SU-DHL-6 (cell line): Measurements from ENCODE around the gene NXT1.

Experiments
- EZH2phosphoT487 ChIP-seq: fragments of 200-600 bp; sonication (generic), shearing (Covaris generic); conservative IDR thresholded peaks from 2 replicates; pipeline ENCODE4 v1.6.1; 2018; ENCODE audit warnings: mild to moderate bottlenecking, antibody characterized with exemption, low read length, moderate library complexity, mixed read lengths
- TF ChIP-seq, protein P1 (sequence below): fragments of 200-600 bp; sonication (generic); IDR thresholded peaks from one replicate; pipeline ENCODE4 v1.5.1; 2017; ENCODE audit warnings: antibody characterized with exemption, mild to moderate bottlenecking, low read length, moderate library complexity; ENCODE audit not compliant: insufficient read depth, poor library complexity, severe bottlenecking

DNA sequence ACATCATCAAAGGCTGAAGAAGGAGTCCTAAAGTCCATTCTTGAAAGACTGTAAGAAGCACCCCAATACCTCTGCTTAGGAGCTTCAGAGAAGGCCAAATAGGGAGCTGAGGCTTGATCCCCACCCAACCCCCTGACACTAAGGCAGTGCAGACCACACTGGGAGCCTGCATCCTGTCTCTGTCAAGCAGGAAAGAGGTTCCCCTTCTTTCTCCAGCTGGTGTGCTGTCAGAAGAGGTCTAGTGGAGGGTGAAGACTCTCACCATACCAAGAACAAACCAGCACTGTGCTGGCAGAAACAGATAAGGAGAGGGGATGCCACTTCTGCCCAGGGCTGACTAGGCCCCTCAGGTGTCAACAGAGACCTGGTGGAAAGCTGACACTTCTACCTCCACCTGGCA lies 31.3 kb downstream of the NXT1 start:
- TF ChIP-seq, protein P1, sequence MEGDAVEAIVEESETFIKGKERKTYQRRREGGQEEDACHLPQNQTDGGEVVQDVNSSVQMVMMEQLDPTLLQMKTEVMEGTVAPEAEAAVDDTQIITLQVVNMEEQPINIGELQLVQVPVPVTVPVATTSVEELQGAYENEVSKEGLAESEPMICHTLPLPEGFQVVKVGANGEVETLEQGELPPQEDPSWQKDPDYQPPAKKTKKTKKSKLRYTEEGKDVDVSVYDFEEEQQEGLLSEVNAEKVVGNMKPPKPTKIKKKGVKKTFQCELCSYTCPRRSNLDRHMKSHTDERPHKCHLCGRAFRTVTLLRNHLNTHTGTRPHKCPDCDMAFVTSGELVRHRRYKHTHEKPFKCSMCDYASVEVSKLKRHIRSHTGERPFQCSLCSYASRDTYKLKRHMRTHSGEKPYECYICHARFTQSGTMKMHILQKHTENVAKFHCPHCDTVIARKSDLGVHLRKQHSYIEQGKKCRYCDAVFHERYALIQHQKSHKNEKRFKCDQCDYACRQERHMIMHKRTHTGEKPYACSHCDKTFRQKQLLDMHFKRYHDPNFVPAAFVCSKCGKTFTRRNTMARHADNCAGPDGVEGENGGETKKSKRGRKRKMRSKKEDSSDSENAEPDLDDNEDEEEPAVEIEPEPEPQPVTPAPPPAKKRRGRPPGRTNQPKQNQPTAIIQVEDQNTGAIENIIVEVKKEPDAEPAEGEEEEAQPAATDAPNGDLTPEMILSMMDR = no peak
- TF ChIP-seq EZH2phosphoT487 = no peak
